ENCODE data around the gene TBRG1.
A peak's percentile ranks its signal among the peaks of the same experiment; 100 is the strongest.
"Not testable (repeated sequence)": the region's sequence is repeated elsewhere in the genome, so short reads cannot be mapped to it uniquely, and the experiment has no call there.

TBRG1 gene, protein sequence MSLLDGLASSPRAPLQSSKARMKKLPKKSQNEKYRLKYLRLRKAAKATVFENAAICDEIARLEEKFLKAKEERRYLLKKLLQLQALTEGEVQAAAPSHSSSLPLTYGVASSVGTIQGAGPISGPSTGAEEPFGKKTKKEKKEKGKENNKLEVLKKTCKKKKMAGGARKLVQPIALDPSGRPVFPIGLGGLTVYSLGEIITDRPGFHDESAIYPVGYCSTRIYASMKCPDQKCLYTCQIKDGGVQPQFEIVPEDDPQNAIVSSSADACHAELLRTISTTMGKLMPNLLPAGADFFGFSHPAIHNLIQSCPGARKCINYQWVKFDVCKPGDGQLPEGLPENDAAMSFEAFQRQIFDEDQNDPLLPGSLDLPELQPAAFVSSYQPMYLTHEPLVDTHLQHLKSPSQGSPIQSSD

DNA sequence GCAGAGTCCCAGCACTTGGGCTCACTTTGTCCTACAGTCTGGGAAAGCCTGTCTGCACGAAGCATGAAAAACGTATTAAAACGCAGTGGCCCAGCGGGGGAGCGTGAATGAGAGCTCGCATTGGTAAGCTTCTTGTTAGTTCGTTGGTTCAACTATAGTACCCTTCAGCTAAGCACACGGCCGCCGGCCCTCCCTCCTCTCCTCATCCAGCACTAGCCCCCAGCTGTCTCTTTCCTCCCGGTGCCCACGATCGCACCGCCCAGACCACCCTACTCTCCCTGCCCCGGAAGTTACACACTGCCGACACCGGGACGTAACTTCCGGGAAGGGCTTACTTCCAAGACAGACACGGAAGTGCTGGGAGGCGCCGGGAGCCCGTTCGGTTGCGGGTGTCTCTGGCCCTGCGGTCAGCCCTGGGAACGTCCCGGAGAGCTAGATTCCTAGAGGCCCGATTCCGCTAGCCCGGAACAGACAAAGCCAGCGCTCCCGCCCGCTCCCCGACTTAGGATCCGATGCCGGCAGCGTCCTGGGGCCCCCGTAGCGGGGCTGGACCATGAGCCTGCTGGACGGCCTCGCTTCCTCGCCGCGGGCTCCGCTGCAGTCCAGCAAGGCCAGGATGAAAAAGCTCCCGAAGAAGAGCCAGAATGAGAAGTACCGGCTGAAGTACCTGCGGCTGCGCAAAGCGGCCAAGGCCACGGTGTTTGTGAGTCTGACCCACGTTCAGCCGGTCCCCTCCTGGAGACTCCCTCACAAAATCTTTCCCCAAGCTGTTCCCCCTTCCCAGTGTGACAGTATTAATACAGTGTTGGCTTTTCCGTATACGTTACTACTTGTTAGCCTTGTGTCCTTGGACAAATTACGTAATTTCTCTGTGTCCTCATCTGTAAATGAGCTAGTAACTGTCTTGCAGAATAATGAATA, at the start of gene TBRG1:
Gene TBRG1 (plus strand): TSS at position 334 of the 921 bp plus-strand sequence. CDS start 220 bp downstream, at position 554.
- peak; percentile 91 for DNase-seq

DNA sequence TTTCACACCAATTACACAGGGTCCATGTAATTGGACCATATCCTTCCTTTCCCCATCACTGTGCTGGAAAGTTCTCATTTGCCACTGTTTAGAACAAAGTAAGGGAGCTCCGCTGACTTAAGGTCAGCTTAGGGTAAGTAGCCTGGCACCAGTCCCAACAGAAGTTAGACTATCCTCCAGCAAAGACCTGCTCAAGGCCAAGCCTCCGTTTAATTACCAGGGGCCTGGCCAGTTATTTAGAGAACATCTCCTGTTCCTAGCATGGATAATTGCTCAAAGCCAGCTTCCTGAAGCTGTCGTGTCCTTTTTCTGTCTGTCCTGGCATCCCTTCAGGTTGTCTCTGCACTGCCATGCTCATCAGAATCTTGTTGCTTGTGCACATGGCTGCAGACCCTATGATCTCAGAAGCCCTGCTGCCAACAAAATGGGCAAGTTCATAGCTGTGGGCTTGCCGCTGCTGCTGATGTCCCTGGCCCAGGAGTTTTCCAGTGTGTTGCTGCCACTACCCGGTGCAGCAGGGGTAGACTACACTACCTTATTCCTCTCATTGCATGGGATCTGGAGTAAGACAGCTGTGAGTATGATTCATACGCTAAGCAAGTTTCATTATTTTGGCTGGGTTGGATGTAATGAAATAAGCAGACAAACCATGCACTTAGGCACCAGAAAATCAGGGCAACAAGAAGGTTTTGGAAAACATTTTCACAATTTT, 44.8 kb upstream of the TBRG1 start:
- no peak for DNase-seq

DNA sequence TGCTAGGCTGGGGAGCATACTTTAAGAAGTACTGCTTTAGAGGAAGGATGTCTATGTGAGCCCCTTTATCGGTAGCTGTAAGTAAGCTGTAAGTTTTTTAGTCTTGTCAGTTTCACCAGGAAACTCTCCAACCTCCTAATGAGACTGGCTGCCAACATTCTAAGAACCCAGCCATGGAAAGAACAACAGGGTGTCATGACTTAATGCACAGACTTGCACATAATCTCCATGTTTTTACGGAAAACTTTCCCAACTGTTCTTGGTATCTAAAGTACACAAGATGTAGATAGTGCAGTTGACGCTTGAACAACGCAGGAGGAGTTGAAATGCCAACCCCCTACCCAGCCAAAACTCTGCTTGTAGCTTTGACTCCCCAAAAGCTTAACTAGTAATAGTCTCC, 43.9 kb upstream of the TBRG1 start:
- no peak for DNase-seq

DNA sequence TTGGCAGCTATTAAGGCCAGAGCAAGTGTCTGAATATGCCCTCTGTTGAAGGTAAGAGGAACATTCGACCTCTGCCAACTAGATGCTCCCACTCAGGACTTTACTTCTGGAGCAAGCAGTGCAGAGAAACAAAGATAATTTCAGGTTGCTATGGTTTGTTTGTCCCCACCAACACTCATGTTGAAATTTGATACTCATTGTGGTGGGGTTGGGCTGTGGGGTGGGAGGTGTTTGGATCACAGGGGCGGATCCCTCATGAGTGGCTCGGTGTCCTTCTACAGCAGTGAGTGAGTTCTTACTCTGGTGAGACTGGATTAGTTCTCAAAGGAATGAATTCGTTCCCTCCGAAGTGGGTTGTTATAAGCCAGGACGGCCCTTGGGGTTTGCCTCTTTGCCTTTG, 40.8 kb upstream of the TBRG1 start:
- no peak for DNase-seq

DNA sequence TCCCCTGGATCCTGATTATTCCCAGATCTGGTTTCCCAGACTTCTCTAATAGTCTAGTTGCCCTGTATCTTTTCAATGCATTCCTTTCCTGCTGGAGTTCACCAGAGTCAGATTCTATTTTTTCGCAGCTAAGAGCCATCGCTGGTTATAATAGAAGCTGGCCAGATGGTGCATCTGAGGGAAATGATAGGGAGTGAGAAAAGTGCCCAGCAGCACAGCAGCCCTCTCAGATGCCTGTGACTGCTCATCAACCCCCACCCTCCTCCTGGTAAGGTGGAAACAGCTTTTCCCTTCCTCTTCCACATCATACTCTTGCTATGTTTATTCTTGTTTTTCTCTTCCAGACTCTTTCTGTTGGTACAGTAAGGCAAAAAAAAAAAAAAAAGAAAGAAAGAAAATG, 40.1 kb upstream of the TBRG1 start:
- DNase-seq = no peak

DNA sequence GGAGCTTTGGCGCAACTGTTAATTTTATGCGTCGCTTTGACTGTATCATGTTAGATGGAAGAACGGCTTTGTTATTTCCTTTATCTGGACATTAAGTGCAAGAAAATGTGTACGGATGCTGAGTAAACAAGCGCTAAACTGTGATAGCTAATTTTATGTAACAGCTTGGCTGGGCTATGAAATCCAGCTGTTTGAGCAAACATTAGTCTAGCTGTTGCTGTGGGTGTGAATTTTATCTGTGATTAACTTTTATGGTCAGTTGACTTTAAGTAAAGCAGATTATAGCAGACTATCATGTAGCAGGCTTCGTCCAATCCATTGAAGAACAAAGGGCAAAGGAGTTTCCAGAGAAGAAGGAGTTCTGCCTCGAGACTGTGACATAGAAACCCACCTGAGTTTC, 38.9 kb upstream of the TBRG1 start:
- no peak for DNase-seq

DNA sequence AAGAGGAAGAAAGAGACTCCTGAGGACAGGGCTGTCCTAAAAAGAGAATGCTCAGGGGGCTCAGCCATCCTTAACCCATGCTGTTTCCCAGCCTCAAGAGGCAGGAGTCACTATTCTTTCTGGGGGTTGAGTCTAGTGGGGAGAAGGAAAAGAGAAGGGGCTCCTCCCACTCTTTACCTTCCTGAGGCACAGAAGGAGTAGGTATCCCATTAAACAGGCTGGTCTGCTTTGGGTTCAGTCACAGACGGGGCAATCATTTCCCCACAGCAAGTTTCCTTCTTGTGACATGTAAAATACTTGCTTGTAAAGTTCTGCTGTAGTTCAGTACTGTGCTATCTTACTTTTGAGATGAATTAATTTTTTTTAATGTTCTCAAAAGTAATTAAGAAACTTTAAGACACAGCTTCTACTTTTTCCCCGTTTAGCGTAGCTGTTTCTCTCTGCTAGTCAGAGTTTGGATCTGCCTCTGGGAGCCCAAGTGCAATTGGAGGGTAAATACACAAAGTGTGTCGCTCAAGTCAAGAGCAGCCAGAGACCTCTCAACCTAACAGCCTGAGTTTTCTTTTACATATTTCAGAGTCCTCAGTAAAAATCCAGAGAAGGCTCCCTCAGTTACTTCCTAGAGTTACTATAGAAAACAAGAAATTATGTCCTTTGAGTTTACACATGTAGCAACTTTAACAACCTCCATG, 37.8 kb upstream of the TBRG1 start:
- no peak for DNase-seq

DNA sequence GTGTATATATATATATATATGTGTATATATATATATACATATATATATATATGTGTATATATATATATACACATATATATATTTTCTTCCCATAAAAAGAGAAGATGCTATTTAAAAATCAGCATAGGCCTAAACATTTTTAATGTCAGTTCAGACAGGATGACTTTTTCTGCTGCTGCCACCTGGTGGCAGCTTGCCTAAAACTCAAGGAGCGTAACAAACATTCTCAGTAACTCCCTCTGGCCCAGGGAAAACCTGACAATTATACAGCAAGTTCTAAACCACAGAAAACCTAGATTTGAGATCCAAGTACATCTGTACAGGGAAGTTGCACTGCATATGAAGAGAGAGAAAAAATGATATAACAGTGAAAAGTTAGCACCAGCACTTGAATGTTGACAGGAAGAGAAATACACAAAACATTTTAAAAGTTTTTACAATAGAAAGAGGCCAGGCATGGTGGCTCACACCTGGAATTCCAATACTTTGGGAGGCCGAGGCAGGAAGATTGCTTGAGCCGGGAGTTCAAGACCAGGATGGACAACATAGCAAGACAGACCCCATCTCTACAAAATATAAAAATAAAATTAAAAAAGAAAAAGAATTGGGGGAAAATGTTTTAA, 36.3 kb upstream of the TBRG1 start:
- peak; percentile 33 for DNase-seq

DNA sequence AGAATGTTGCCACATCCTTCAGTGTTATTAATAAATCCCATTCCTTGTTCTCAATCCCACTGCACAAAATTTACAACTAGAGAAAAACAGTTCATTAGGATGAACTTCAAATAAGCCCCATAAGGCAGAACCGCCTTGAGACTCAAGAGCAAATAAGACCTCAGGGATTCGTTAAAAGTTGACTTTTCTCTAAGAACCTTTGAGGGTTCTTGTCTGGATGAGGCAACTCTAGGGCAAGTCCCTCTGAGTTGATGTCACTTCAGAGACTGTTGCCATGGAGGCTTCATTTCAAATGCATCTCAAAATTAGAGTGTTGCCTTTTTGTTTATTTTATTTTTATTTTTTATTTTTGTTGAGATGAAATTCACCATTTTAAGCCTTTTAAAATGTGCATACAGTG, 31.2 kb upstream of the TBRG1 start:
- no peak for DNase-seq

DNA sequence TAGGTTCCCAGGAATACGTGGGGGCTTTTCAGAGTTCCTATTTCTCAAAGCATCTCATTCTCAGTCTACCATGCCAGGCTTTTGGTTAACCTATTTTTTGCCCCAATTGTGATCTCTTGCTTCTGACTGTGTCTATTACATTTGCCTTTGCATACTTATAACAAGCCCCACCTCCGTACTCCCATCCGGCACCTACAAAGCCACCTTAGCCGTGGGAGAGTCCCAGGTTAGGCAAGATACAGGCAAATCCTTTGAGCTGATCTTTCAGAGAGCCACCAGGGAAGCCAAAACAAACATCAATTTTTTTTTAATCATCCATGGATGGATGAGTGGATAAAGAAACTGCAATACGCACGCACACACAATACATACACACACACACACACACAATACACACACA, 30.0 kb upstream of the TBRG1 start:
- no peak for DNase-seq

DNA sequence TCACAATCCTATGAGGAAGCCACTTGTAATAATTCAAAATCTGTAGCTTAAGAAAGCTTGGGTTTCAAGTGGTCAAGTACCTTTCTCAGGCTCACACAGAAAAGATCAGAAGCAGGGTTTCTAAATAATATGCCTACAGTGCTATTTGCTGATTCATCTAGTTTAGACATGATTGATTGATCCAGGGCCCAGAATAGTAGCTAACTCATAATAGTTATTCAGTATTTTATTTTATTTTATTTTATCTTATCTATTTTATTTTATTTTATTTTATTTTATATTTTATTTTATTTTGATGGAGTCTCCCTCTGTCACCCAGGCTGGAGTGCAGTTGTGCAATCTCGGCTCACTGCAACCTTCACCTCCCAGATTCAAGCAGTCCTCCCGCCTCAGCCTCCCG, 27.4 kb upstream of the TBRG1 start:
- no peak for DNase-seq

DNA sequence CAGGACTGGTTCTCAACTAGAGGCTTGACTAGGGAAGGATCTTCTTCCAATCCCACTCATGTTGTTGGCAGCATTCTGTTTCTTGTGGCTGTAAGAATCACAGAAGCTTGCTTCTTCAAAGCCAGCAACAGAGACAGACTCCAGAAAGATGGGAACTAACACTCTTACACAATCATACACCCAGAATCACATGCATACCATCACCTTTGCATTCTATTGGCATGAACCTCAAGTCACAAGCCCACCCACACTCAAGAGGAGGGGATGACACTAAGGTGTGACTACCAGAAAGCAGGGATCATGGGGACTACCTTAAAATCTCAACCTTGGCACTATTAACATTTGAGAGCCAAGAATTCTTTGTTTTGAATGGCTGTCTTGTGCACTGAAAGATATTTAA, 25.0 kb upstream of the TBRG1 start:
- DNase-seq = no peak

DNA sequence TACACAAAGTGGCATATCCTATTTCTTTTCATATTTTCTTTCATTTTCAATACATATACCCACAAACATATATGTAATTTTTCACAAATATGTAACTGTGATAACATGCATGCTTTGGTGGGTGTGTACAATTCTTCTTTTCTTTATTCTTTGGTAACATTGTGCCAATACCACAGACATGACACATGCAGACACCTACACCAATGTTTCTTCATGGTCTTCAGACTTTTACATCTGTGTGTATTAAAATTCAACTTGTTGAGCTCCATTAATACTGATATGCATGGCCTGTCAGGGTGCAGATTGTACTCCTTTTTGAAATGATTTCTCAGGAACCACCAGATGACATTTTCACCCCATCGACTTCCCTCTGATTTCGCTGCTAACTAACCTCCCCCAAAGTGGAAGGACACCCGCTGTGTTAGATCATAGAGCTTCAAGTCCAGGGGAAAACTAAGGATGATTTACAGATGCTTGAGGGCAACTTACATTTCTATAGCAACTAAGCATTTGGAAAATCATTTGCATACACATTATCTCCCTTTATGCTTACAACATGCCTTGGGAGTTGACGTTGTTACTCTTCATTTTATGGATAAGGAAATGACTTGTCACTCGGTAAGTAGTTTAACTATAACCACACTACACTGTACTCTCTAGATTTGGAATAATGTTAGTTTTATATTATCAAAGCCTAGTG, 21.9 kb upstream of the TBRG1 start:
- no peak for DNase-seq

DNA sequence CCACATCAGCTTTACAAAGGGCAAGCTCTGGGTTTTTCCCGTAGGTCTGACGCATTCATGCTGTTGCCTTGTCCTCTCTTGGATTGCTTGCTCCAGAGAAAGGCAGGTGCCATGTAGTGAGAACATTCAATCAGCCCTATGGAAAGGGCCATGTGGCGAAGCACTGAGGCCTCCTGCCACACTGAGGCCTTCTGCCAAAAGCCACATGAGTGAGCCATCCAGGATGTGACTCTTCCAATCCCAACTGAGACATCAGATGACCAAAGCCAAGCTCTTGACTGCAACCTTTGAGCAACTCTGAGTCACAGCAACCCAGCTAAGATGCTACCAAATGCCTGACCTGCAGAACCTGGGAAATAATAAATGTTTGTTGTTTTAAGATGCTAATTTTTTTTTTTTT, 20.5 kb upstream of the TBRG1 start:
- peak; percentile 34 for DNase-seq

DNA sequence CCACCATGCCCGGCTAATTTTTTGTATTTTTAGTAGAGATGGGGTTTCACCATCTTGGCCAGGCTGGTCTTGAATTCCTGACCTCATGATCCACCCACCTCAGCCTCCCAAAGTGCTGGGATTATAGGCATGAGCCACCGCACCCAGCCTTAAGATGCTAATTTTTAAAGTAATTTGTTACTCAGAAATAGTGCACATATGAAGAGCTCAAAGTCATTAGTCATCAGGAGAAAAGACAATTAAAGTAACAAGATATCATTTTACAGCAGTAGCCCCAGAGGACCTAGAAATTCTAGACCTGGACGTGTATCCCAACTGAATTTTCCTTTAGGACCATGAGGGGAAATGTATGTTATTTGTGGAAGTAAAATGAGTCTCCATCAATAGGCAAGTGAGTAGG, 19.9 kb upstream of the TBRG1 start:
- DNase-seq = not testable (repeated sequence)

DNA sequence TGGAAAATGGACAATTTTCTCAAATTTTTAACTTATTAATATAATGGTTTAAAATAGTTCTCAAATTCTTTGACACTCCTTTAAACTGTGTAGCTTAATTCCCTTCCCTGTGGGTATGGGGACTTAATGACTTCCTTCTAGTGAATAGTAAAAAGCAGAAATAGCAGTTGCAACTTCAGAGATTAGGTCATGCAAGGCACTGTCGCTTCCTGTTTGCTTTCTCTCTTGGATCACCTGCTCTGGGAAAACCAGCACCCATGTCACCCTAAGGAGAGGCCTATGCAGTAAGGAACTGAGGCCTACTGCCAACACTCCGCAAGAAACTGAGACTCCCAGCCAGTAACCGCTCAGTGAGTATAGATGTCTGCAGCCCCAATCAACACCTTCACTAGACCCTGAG, 16.9 kb upstream of the TBRG1 start:
- peak; percentile 92 for DNase-seq

DNA sequence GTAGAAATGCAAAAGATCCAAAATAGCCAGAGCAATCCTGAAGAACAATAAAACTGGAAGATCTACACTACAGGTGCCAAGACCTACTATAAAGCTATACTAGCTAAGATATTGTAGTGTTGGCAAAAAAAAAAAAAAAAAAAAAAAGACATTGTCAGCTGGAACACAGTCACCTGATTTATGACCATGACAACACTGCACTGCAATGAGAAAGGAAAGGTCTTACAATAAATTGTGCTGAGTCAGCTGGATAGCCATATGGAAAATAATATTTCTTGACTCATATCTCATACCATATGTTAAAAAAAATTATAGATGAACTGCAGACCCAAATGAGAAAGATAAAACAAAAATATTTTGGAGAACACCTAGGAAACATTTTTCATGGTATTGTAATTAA, 14.5 kb upstream of the TBRG1 start:
- no peak for DNase-seq

DNA sequence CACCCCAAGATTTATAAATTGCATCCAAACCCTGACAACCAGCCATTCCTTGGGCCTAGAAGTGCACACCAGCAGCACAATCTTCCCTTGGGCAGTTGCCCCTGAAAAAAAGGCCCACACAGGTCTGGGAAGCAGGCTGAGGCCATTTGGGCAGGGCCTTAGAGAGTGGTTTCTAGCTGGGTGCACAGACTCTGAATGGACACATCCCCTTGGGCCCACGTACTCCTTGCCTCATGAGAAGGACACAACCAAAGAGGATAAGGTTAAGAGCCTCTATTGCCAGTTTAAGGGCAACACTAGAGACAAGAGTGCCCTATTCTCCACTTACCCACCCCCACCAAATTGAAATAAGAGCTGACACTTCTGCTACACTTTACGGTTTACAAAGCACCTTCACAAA, 12.4 kb upstream of the TBRG1 start:
- no peak for DNase-seq

DNA sequence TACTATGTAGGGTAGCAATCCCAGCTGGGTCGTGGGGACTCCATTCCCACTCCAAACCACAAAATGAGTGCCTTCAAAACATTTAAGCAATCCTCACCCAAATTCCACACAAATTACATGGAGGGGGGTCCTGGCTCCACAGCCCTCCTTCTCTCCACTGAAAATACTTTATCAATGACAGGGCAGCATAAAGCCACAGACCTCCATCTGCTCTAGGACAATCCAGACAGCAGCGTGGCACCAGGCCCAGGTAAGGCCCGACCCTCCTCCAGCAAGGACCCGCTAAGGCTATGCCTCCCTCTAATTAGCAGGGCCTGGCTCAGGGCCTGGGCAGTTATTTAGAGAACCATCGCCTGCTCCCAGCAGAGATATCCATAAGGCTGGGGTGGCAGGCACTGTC, 11.6 kb upstream of the TBRG1 start, which contains the start of gene PANX3:
Gene PANX3 (plus strand): TSS at position 365 of the 400 bp plus-strand sequence. CDS start 129 bp downstream, outside the sequence.
- no peak for DNase-seq

DNA sequence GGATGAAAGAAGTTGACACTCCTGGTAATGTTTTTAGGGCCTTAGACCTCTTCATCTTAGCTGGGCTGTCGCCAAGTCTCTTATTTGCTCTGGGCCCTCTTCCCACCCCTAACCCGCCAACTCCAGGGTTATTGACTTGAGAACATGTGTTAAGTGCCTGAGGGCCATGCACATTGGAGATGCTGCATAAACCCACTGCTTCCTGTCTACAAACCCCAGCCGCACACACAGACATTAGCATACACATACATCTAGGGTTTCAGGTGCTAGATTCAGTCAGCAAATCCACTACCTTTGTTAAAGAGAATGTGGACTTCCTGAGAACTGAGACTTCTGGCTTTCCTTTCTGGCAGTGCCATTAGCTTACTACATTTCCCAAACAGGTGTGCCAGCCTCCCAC, 10.6 kb upstream of the TBRG1 start:
- DNase-seq = no peak

DNA sequence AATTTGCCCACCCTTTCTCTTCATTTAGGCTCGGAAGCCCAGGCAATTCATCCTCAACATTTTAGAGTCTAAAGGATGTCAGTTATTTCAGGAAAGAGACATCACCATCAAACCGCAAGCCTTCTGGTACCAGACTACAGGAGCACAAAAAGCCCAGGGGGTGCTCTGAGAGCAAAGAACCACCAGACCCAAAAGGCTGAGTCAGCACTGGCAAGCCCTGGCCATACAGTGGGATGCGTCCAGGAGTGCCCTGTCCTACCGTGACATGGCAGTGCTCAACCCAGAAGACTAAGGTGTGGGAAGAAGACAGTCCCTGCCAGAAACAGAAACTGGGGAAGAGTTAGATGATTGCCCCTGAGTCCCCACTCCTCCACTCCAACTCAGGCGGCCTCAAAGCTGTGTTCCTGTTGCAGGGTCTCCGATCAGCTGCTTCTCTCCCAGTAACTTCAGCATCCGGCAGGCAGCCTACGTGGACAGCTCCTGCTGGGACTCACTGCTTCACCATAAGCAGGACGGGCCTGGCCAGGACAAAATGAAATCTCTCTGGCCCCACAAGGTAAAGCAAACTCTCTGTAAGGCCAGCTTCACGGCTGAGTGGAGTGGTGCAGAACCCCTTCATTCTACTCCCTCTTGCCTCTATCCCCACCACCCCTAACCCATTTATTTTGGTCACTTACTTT, 10.0 kb upstream of the TBRG1 start:
- no peak for DNase-seq
